CD4-positive, alpha-beta T cell (primary cell): ENCODE results near the gene PSRC1. TPM values are rescaled to one million over a fixed set of nuclear protein-coding genes. Genes with fewer than 3 reads are reported as not detected.

Source experiments
- ATAC-seq: fragments of 200-7000 bp; cut with Tn5 transposase; one replicate; pipeline ENCODE4 v1.10.0; 2022; ENCODE audit warnings: mild to moderate bottlenecking; ENCODE audit not compliant: poor library complexity
- CTCF ChIA-PET: fragments of 350-600 bp; sonication (Branson Sonifier 250); formaldehyde crosslinking; loops from one replicate; lab custom pipeline; 2021; ENCODE audit warnings: antibody characterized with exemption, inconsistent platforms; lab: Charles Lee
- POLR2A ChIA-PET: fragments of 350-600 bp; sonication (Branson Sonifier 250); formaldehyde crosslinking; loops from one replicate; lab custom pipeline; 2021; ENCODE audit warnings: antibody characterized with exemption, inconsistent platforms; lab: Charles Lee
- DNase-seq, 14 experiments: peaks; one replicate each; pipeline ENCODE4 v3.0.0-alpha.2; 2013 to 2020; ENCODE audit warnings: mixed read lengths in 2 of 14
- H3K27ac ChIP-seq, 2 donors: one replicate each; pipeline versions ENCODE4 v1.5.1 to v1.7.0; 2013; ENCODE audit warnings: low read length in 2 of 2, low read depth in 1 of 2, mild to moderate bottlenecking in 1 of 2
- H3K27me3 ChIP-seq, 2 experiments: 1 replicate in 1 of 2; 2 replicates in 1 of 2; pipeline versions ENCODE4 v1.6.1 to v1.7.0; 2013; ENCODE audit warnings: low read length in 2 of 2, control low read depth in 1 of 2, mild to moderate bottlenecking in 1 of 2, moderate library complexity in 1 of 2; ENCODE audit not compliant: insufficient read depth in 2 of 2, control insufficient read depth in 1 of 2
- H3K36me3 ChIP-seq: one replicate; pipeline ENCODE4 v1.6.1; 2013; ENCODE audit warnings: low read length, control low read depth; ENCODE audit not compliant: insufficient read depth
- H3K4me1 ChIP-seq: one replicate; pipeline ENCODE4 v1.6.1; 2013; ENCODE audit warnings: low read length, control low read depth; ENCODE audit not compliant: insufficient read depth
- H3K4me3 ChIP-seq: one replicate; pipeline ENCODE4 v1.5.1; 2013; ENCODE audit warnings: mild to moderate bottlenecking, low read length, moderate library complexity
- H3K9me3 ChIP-seq, 2 experiments: 1 replicate in 1 of 2; 2 replicates in 1 of 2; pipeline versions ENCODE4 v1.6.1 to v1.7.0; 2013; ENCODE audit warnings: low read length in 2 of 2, mild to moderate bottlenecking in 2 of 2, control low read depth in 1 of 2, moderate library complexity in 1 of 2; ENCODE audit not compliant: control insufficient read depth in 1 of 2, insufficient read depth in 1 of 2
- H3K27ac Mint-ChIP-seq: one replicate; pipeline ENCODE4 v1.8.0; 2020; ENCODE audit warnings: mixed read lengths
- H3K27me3 Mint-ChIP-seq: one replicate; pipeline ENCODE4 v1.8.0; 2021; ENCODE audit warnings: mixed read lengths
- H3K36me3 Mint-ChIP-seq: one replicate; pipeline ENCODE4 v1.8.0; 2021; ENCODE audit warnings: low read depth, mixed read lengths
- H3K4me1 Mint-ChIP-seq: one replicate; pipeline ENCODE4 v1.8.0; 2021; ENCODE audit warnings: low read depth, mixed read lengths
- H3K4me3 Mint-ChIP-seq: one replicate; pipeline ENCODE4 v1.8.0; 2020; ENCODE audit warnings: mild to moderate bottlenecking, mixed read lengths
- H3K9me3 Mint-ChIP-seq: one replicate; pipeline ENCODE4 v1.8.0; 2020; ENCODE audit warnings: mixed read lengths
- intact Hi-C, 2 experiments: fragments of 100-400 bp; cut with DNase I in 1 of 2; cut with micrococcal nuclease in 1 of 2; formaldehyde crosslinking; loops; one replicate each; pipeline versions ENCODE4 v1.15.1 to v1.9.0; 2023 to 2025; cut with DNase I, micrococcal nuclease
- total RNA-seq, 174 experiments: library from RNA in 2 of 174; stranded (reverse) in 2 of 174; gene quantifications; one replicate each; pipeline ENCODE4 v1.2.3 and lab custom pipeline; 2021 to 2026
- TF ChIP-seq, protein P1 (sequence below): fragments of 200-600 bp; IDR thresholded peaks from one replicate; pipeline ENCODE4 v1.8.0; 2022; ENCODE audit warnings: antibody characterized with exemption, mild to moderate bottlenecking

PSRC1 gene
- total RNA-seq, 2 experiments from 2014 or later = 0.22 to 0.91 TPM

DNA sequence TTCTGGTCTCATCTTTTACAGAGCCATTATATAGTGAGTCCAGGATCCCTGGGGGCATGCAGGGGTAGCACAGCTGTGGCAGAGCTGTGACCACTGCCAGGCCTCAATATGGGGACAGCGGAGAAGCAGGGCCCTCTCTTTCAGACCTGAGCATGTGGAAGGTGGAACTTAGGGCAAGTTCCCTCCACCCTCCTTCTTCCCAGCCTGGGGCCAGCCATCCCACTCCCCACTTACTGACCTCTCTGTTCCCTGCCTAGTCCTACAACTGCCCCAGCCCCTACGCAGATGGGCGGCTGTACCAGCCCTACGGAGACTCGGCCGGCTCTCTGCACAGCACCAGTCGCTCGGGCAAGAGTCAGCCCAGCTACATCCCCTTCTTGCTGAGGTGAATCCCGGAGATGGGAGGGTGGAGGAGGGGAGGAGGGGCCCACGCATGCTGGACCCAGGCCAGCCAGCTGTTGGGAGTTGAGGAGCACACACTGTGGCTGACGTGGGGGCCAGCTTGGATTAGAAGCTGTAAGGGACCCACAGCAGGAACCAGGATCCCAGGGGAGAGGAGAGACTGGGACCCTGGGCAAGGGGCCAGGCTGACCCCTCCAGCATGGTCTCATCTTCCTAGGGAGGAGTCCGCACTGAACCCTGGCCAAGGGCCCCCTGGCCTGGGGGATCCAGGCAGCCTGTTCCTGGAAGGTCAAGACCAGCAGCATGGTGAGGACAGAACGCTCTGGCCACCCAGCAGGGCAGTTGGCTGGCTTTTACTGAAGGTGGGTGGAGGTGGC, 10.7 kb downstream of the PSRC1 start:
- Mint-ChIP-seq H3K4me3 (no peak overlapping the region), H3K4me1 (no peaks in the 10 kb centered on the region), H3K27me3 (no peaks in the 10 kb centered on the region), H3K36me3 (no peaks in the 10 kb centered on the region), H3K27ac (no peak overlapping the region), H3K9me3 (no peaks in the 10 kb centered on the region)
- ChIA-PET POLR2A (no interaction called here), CTCF (no interaction called here)
- no peak for DNase-seq
- H3K27me3 ChIP-seq = no peaks in the 10 kb centered on the region
- no peaks in the 10 kb centered on the region for H3K9me3 ChIP-seq
- intact Hi-C loops = no loop called here
- ATAC-seq = no peak
- no peak overlapping the region for H3K4me3 ChIP-seq
- TF ChIP-seq, protein P1, sequence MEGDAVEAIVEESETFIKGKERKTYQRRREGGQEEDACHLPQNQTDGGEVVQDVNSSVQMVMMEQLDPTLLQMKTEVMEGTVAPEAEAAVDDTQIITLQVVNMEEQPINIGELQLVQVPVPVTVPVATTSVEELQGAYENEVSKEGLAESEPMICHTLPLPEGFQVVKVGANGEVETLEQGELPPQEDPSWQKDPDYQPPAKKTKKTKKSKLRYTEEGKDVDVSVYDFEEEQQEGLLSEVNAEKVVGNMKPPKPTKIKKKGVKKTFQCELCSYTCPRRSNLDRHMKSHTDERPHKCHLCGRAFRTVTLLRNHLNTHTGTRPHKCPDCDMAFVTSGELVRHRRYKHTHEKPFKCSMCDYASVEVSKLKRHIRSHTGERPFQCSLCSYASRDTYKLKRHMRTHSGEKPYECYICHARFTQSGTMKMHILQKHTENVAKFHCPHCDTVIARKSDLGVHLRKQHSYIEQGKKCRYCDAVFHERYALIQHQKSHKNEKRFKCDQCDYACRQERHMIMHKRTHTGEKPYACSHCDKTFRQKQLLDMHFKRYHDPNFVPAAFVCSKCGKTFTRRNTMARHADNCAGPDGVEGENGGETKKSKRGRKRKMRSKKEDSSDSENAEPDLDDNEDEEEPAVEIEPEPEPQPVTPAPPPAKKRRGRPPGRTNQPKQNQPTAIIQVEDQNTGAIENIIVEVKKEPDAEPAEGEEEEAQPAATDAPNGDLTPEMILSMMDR = no peak
- peaks cover under 1% of the 10 kb centered on the region for H3K4me1 ChIP-seq
- H3K36me3 ChIP-seq = no peaks in the 10 kb centered on the region
- no peak overlapping the region for H3K27ac ChIP-seq

DNA sequence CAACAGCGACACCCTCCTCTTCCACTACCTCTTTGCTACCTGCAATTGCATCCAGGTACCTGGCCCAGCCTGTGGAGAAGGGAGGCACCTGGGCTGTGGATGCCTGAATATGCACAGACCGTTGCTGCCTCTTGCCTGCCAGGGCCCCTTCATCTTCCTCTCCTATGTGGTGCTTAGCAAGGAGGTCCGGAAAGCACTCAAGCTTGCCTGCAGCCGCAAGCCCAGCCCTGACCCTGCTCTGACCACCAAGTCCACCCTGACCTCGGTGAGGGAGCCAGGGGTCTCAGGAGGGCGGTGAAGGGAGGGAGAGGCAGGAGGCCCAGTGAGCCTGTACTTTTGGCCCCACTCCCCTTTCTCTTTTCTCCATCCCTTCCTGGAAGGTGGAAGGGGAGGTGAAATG, 11.5 kb downstream of the PSRC1 start:
- no peak for DNase-seq

DNA sequence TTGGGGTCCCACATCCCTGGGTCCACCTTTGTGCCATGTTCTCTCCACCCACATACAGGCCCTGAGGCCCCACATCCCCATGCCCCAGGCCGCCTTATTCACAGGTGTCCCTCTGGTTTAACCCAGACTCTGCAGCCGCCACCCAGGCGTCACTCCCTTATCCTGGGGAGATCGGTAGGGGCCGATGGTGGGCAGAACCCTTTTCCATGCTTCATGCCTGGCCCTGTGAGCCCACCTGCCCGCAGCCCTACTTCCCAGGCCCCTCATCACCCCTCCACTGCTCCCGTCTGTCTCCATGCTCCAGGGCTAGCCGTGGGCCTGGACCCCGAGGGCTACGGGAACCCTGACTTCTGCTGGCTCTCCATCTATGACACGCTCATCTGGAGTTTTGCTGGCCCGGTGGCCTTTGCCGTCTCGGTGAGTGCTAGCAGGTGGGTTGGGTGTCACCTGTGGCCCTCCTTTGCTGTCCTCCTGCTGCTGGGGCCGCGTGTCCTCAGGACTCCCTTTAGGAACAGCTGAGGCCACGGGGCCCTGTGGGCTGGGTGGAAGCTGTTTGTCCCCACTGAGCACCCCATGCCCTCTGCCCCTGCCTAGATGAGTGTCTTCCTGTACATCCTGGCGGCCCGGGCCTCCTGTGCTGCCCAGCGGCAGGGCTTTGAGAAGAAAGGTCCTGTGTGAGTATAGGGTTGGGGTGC, 12.2 kb downstream of the PSRC1 start:
- no peak for ATAC-seq
- Mint-ChIP-seq H3K36me3 (no peaks in the 10 kb centered on the region), H3K27me3 (no peaks in the 10 kb centered on the region), H3K27ac (no peak overlapping the region), H3K4me1 (no peaks in the 10 kb centered on the region), H3K9me3 (no peaks in the 10 kb centered on the region), H3K4me3 (no peak overlapping the region)
- CTCF ChIA-PET = no interaction called here
- Histone ChIP-seq H3K27me3 (no peaks in the 10 kb centered on the region), H3K9me3 (no peaks in the 10 kb centered on the region), H3K36me3 (no peaks in the 10 kb centered on the region), H3K4me1 (no peaks in the 10 kb centered on the region), H3K4me3 (no peak overlapping the region), H3K27ac (no peak overlapping the region)
- DNase-seq = no peak
- intact Hi-C loops = no loop called here
- POLR2A ChIA-PET = no interaction called here
- TF ChIP-seq, protein P1 = no peak

More for the DNA sequence above, 11.5 kb downstream of the PSRC1 start:
- Mint-ChIP-seq H3K9me3 (no peaks in the 10 kb centered on the region), H3K27ac (no peak overlapping the region), H3K36me3 (no peaks in the 10 kb centered on the region), H3K4me3 (no peak overlapping the region), H3K27me3 (no peaks in the 10 kb centered on the region), H3K4me1 (no peaks in the 10 kb centered on the region)
- ATAC-seq = no peak
- TF ChIP-seq, protein P1 = no peak
- Histone ChIP-seq H3K9me3 (no peaks in the 10 kb centered on the region), H3K27ac (no peak overlapping the region), H3K4me1 (no peaks in the 10 kb centered on the region), H3K27me3 (no peaks in the 10 kb centered on the region), H3K36me3 (no peaks in the 10 kb centered on the region), H3K4me3 (no peak overlapping the region)
- ChIA-PET POLR2A (no interaction called here), CTCF (no interaction called here)
- intact Hi-C loops = no loop called here
